ENCODE results near the gene MOGAT2. TPM values are rescaled to one million over a fixed set of nuclear protein-coding genes. Genes with fewer than 3 reads are reported as not detected.

Gene MOGAT2
- total RNA-seq, 1 donor from 2014 or later, result not detected

GRCh38 chr11:75691804-75692203 lies 25.8 kb upstream of the MOGAT2 start:
- H3K4me3 Mint-ChIP-seq (ENCODE audit: unreplicated experiment), result no peak overlapping the region
- H3K27me3 Mint-ChIP-seq (ENCODE audit: unreplicated experiment), result peaks cover 74% of the 10 kb centered on the region
- no peak for TF ChIP-seq CTCF (IDR thresholded peaks at IDR 0.05)
- H3K9me3 Mint-ChIP-seq (ENCODE audit: unreplicated experiment), result peaks cover 12% of the 10 kb centered on the region
- no peaks in the 10 kb centered on the region for H3K36me3 Mint-ChIP-seq (ENCODE audit: unreplicated experiment)
- no peaks in the 10 kb centered on the region for H3K4me1 Mint-ChIP-seq (ENCODE audit: unreplicated experiment)
- H3K27ac Mint-ChIP-seq (ENCODE audit: unreplicated experiment), result no peak overlapping the region
- no peak for DNase-seq (ENCODE audit: extremely low spot score, unreplicated experiment)

- H3K9me3 Mint-ChIP-seq (ENCODE audit: unreplicated experiment), result peaks cover 11% of the 10 kb centered on the region
- no peaks in the 10 kb centered on the region for H3K36me3 Mint-ChIP-seq (ENCODE audit: unreplicated experiment)
- H3K4me3 Mint-ChIP-seq (ENCODE audit: unreplicated experiment), result no peak overlapping the region
These were observed 19.6 kb upstream of the MOGAT2 start for GRCh38 chr11:75697906-75698581.

GRCh38 chr11:75700940-75701339 lies 16.7 kb upstream of the MOGAT2 start:
- no peak for DNase-seq (ENCODE audit: extremely low spot score, unreplicated experiment)
- Mint-ChIP-seq H3K4me1 (ENCODE audit: unreplicated experiment) (no peaks in the 10 kb centered on the region), H3K27ac (ENCODE audit: unreplicated experiment) (no peak overlapping the region), H3K36me3 (ENCODE audit: unreplicated experiment) (no peaks in the 10 kb centered on the region), H3K4me3 (ENCODE audit: unreplicated experiment) (no peak overlapping the region), H3K27me3 (ENCODE audit: unreplicated experiment) (peaks cover 35% of the 10 kb centered on the region), H3K9me3 (ENCODE audit: unreplicated experiment) (peaks cover 4% of the 10 kb centered on the region)
- TF ChIP-seq CTCF (IDR thresholded peaks at IDR 0.05), result no peak

More at GRCh38 chr11:75697906-75698581, 19.6 kb upstream of the MOGAT2 start:
- Mint-ChIP-seq H3K27ac (ENCODE audit: unreplicated experiment) (no peak overlapping the region), H3K4me1 (ENCODE audit: unreplicated experiment) (no peaks in the 10 kb centered on the region), H3K27me3 (ENCODE audit: unreplicated experiment) (peaks cover 61% of the 10 kb centered on the region)
- DNase-seq (ENCODE audit: extremely low spot score, unreplicated experiment), result no peak
- TF ChIP-seq CTCF (IDR thresholded peaks at IDR 0.05), result no peak

DNA sequence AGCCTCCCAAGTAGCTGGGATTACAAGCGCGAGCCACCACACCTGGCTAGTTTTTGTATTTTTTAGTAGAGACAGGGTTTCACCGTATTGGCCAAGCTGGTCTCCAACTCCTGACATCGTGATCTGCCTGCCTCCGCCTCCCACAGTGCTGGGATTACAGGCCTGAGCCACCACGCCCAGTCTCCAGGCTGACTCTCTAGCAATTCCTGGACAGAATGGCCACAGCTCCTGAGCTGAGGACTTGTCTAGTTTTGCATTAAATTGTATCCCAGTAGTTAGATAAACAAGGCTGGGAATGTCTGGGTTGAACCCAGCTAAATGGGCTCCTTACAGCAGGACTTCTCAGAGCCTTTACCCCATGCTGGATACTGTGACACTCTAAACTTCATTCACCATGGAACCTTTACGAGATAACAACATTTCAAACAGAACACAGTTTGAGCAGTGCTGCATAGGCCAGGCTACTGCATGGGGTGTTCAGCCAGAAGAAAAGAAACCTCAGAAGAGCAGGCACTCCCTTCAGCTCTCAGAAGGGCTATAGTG lies 13.9 kb upstream of the MOGAT2 start:
- Mint-ChIP-seq H3K4me1 (ENCODE audit: unreplicated experiment) (peaks cover 5% of the 10 kb centered on the region), H3K27me3 (ENCODE audit: unreplicated experiment) (peaks cover 18% of the 10 kb centered on the region), H3K36me3 (ENCODE audit: unreplicated experiment) (no peaks in the 10 kb centered on the region), H3K9me3 (ENCODE audit: unreplicated experiment) (peaks cover 4% of the 10 kb centered on the region), H3K4me3 (ENCODE audit: unreplicated experiment) (no peak overlapping the region), H3K27ac (ENCODE audit: unreplicated experiment) (no peak overlapping the region)
- DNase-seq (ENCODE audit: extremely low spot score, unreplicated experiment), result no peak
- no peak for TF ChIP-seq CTCF (IDR thresholded peaks at IDR 0.05)

- Mint-ChIP-seq H3K27ac (ENCODE audit: unreplicated experiment) (no peak overlapping the region), H3K36me3 (ENCODE audit: unreplicated experiment) (no peaks in the 10 kb centered on the region), H3K4me3 (ENCODE audit: unreplicated experiment) (no peak overlapping the region), H3K27me3 (ENCODE audit: unreplicated experiment) (peaks cover 16% of the 10 kb centered on the region), H3K4me1 (ENCODE audit: unreplicated experiment) (peaks cover 5% of the 10 kb centered on the region), H3K9me3 (ENCODE audit: unreplicated experiment) (peaks cover 4% of the 10 kb centered on the region)
- TF ChIP-seq CTCF (IDR thresholded peaks at IDR 0.05), result no peak
- no peak for DNase-seq (ENCODE audit: extremely low spot score, unreplicated experiment)
These were observed 12.1 kb upstream of the MOGAT2 start for GRCh38 chr11:75705541-75705940.

All from osteocyte (in vitro differentiated cells).